ENCODE results near the gene ORM1. TPM values are rescaled to one million over a fixed set of nuclear protein-coding genes. Genes with fewer than 3 reads are reported as not detected.

Gene ORM1
- total RNA-seq, 2 donors from 2014 or later, result not detected

- H3K9me3 ChIP-seq, result no peaks in the 10 kb centered on the region
- H3K36me3 ChIP-seq, result no peaks in the 10 kb centered on the region
- intact Hi-C loops (cut with DNase I), result loop anchor here (2.0 kb wide), 1 partner anchor 208 kb away; no protein-coding TSS in a partner anchor
- H3K27ac ChIP-seq, result no peak overlapping the region
- no peak for TF ChIP-seq POLR2A (IDR thresholded peaks at IDR 0.05)
- TF ChIP-seq POLR2AphosphoS5 (IDR thresholded peaks at IDR 0.05), result peak; percentile 32
- TF ChIP-seq CTCF (IDR thresholded peaks at IDR 0.05), result peak; percentile 89 to 96 (median 94)
- H3K4me1 ChIP-seq (replicated peaks), result no peaks in the 10 kb centered on the region
- WGBS, result 15% methylated on average over 12 of the region's 12 CpGs
- DNase-seq (ENCODE audit: low spot score), result peak; percentile 56
- no peak overlapping the region for H3K4me3 ChIP-seq
- no peaks in the 10 kb centered on the region for H3K27me3 ChIP-seq (replicated peaks; ENCODE audit: insufficient read depth)
Measured at GRCh38 chr9:114291064-114291474, 31.8 kb upstream of the ORM1 start.

GRCh38 chr9:114291886-114292590 lies 30.9 kb upstream of the ORM1 start:
- H3K9me3 ChIP-seq, result no peaks in the 10 kb centered on the region
- no peak overlapping the region for H3K4me3 ChIP-seq
- no peaks in the 10 kb centered on the region for H3K27me3 ChIP-seq (replicated peaks; ENCODE audit: insufficient read depth)
- H3K4me1 ChIP-seq (replicated peaks), result no peaks in the 10 kb centered on the region
- DNase-seq (ENCODE audit: low spot score), result no peak
- no peaks in the 10 kb centered on the region for H3K36me3 ChIP-seq
- WGBS, result 93% methylated on average over 11 of the region's 11 CpGs
- H3K27ac ChIP-seq, result no peak overlapping the region
- intact Hi-C loops (cut with DNase I), result loop anchor here (2.0 kb wide), 1 partner anchor 209 kb away; no protein-coding TSS in a partner anchor
- TF ChIP-seq CTCF (IDR thresholded peaks at IDR 0.05), result no peak
- no peak for TF ChIP-seq POLR2A (IDR thresholded peaks at IDR 0.05)
- TF ChIP-seq POLR2AphosphoS5 (IDR thresholded peaks at IDR 0.05), result no peak

- Histone ChIP-seq H3K4me3 (no peak overlapping the region), H3K27me3 (replicated peaks; ENCODE audit: insufficient read depth) (no peaks in the 10 kb centered on the region), H3K36me3 (no peaks in the 10 kb centered on the region), H3K9me3 (no peaks in the 10 kb centered on the region), H3K27ac (no peak overlapping the region), H3K4me1 (replicated peaks) (no peaks in the 10 kb centered on the region)
- TF ChIP-seq POLR2AphosphoS5 (IDR thresholded peaks at IDR 0.05) (no peak), POLR2A (IDR thresholded peaks at IDR 0.05) (no peak), CTCF (IDR thresholded peaks at IDR 0.05) (no peak)
- DNase-seq (ENCODE audit: low spot score), result no peak
- intact Hi-C loops (cut with DNase I), result no loop called here
Measured at GRCh38 chr9:114294664-114295063, 28.2 kb upstream of the ORM1 start.

- intact Hi-C loops (cut with DNase I), result no loop called here
- H3K27me3 ChIP-seq (replicated peaks; ENCODE audit: insufficient read depth), result no peaks in the 10 kb centered on the region
- WGBS, result 100% methylated on average over 1 of the region's 1 CpG
Measured at GRCh38 chr9:114296338-114296737, 26.6 kb upstream of the ORM1 start.

More at GRCh38 chr9:114296338-114296737, 26.6 kb upstream of the ORM1 start:
- no peaks in the 10 kb centered on the region for H3K36me3 ChIP-seq
- no peaks in the 10 kb centered on the region for H3K4me1 ChIP-seq (replicated peaks)
- no peak overlapping the region for H3K4me3 ChIP-seq
- TF ChIP-seq CTCF (IDR thresholded peaks at IDR 0.05) (no peak), POLR2AphosphoS5 (IDR thresholded peaks at IDR 0.05) (no peak)
- no peak for DNase-seq (ENCODE audit: low spot score)
- no peaks in the 10 kb centered on the region for H3K9me3 ChIP-seq
- no peak overlapping the region for H3K27ac ChIP-seq
